Ovary (tissue), 3 donors: Measurements from ENCODE around the gene ADGRE3.

Experiments
- EP300 ChIP-seq: sonication (generic); formaldehyde crosslinking; IDR thresholded peaks from one replicate; pipeline ENCODE4 v1.6.1; 2017; ENCODE audit warnings: antibody characterized with exemption
- POLR2A ChIP-seq: fragments of 450-650 bp; IDR thresholded peaks from one replicate; pipeline ENCODE4 v1.6.1; 2017; ENCODE audit warnings: antibody characterized with exemption, mild to moderate bottlenecking, moderate library complexity
- TF ChIP-seq, protein P1 (sequence below), 3 donors: fragments of 450-650 bp in 2 of 3; fragments of 200-600 bp in 1 of 3; IDR thresholded peaks; one replicate each; pipeline versions ENCODE4 v1.5.1 to v1.8.0; 2016 to 2022; ENCODE audit warnings: antibody characterized with exemption in 3 of 3, mild to moderate bottlenecking in 1 of 3
- donor health status: DM: no; HTN: no; CAD: no.

DNA sequence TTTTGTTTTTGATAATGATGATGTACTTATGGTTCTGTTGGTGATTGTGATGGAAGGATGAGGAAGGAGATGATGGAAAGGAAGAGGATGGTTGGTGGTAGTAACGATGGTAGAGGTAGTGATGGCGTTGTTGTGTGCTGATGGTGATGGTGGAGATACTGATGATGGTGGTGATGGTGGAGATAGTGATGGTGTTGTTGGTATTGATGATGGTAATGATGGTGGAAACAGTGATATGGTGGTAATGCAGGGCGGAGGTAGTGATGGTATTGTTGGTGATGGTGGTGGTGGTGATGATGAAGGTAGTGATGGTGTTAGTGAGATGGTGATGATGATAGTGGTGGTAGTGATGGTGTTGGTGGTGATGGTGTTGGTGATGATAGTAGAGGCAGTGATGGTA lies 79.1 kb downstream of the ADGRE3 start:
- TF ChIP-seq EP300 (no peak), POLR2A (no peak)
- TF ChIP-seq, protein P1, sequence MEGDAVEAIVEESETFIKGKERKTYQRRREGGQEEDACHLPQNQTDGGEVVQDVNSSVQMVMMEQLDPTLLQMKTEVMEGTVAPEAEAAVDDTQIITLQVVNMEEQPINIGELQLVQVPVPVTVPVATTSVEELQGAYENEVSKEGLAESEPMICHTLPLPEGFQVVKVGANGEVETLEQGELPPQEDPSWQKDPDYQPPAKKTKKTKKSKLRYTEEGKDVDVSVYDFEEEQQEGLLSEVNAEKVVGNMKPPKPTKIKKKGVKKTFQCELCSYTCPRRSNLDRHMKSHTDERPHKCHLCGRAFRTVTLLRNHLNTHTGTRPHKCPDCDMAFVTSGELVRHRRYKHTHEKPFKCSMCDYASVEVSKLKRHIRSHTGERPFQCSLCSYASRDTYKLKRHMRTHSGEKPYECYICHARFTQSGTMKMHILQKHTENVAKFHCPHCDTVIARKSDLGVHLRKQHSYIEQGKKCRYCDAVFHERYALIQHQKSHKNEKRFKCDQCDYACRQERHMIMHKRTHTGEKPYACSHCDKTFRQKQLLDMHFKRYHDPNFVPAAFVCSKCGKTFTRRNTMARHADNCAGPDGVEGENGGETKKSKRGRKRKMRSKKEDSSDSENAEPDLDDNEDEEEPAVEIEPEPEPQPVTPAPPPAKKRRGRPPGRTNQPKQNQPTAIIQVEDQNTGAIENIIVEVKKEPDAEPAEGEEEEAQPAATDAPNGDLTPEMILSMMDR (IDR thresholded peaks at IDR 0.05) = no peak
